H9 (cell line): ENCODE data around the gene FAM163B. TPM values are rescaled to one million over a fixed set of nuclear protein-coding genes. Genes with fewer than 3 reads are reported as not detected.

Experiments
- DNase-seq: peaks from one replicate; pipeline ENCODE4 v3.0.0-alpha.2; 2017
- H2AFZ ChIP-seq: one replicate; pipeline ENCODE4 v1.6.1; 2013; ENCODE audit warnings: mild to moderate bottlenecking, low read length, control low read depth, moderate library complexity
- H2AK5ac ChIP-seq: 2 replicates; pipeline ENCODE4 v1.6.1; 2013; ENCODE audit warnings: low read length, control low read depth, mixed read lengths; ENCODE audit not compliant: insufficient read length
- H2BK120ac ChIP-seq: one replicate; pipeline ENCODE4 v1.6.1; 2013; ENCODE audit warnings: low read depth, mild to moderate bottlenecking, low read length, control low read depth, inconsistent platforms; ENCODE audit not compliant: poor library complexity, severe bottlenecking
- H2BK12ac ChIP-seq: 2 replicates; pipeline ENCODE4 v1.6.1; 2013; ENCODE audit warnings: low read length, control low read depth, mixed read lengths, low read depth; ENCODE audit not compliant: insufficient read length
- H2BK15ac ChIP-seq: 2 replicates; pipeline ENCODE4 v1.6.1; 2013; ENCODE audit warnings: low read depth, low read length, control low read depth
- H2BK20ac ChIP-seq: one replicate; pipeline ENCODE4 v1.6.1; 2013; ENCODE audit warnings: low read depth, mild to moderate bottlenecking, low read length, control low read depth, inconsistent platforms; ENCODE audit not compliant: poor library complexity, severe bottlenecking
- H2BK5ac ChIP-seq: 2 replicates; pipeline ENCODE4 v1.6.1; 2013; ENCODE audit warnings: low read length, control low read depth, mixed read lengths; ENCODE audit not compliant: insufficient read length
- H3K14ac ChIP-seq: 2 replicates; pipeline ENCODE4 v1.6.1; 2013; ENCODE audit warnings: low read length, control low read depth; ENCODE audit not compliant: insufficient read depth
- H3K18ac ChIP-seq: 2 replicates; pipeline ENCODE4 v1.6.1; 2013; ENCODE audit warnings: low read depth, mild to moderate bottlenecking, mixed read lengths, low read length, control low read depth; ENCODE audit not compliant: insufficient read length
- H3K23ac ChIP-seq: 2 replicates; pipeline ENCODE4 v1.6.1; 2013; ENCODE audit warnings: low read length, control low read depth, mixed read lengths, low read depth; ENCODE audit not compliant: insufficient read length
- H3K23me2 ChIP-seq: 2 replicates; pipeline ENCODE4 v1.6.1; 2013; ENCODE audit warnings: low read depth, mild to moderate bottlenecking, mixed read lengths, low read length, control low read depth; ENCODE audit not compliant: insufficient read length, poor library complexity, severe bottlenecking
- H3K27ac ChIP-seq: 2 replicates; pipeline ENCODE4 v1.5.1; 2013; ENCODE audit warnings: low read length, control low read depth, mixed read lengths, low read depth; ENCODE audit not compliant: insufficient read length
- H3K27me3 ChIP-seq: 2 replicates; pipeline ENCODE4 v1.6.1; 2013; ENCODE audit warnings: low read length, control low read depth, inconsistent platforms; ENCODE audit not compliant: insufficient read depth
- H3K4ac ChIP-seq: 2 replicates; pipeline ENCODE4 v1.6.1; 2013; ENCODE audit warnings: low read depth, mild to moderate bottlenecking, control low read depth, inconsistent platforms, low read length, moderate library complexity
- H3K4me1 ChIP-seq: 2 replicates; pipeline ENCODE4 v1.6.1; 2013; ENCODE audit warnings: low read length, control low read depth, inconsistent platforms; ENCODE audit not compliant: insufficient read depth
- H3K4me2 ChIP-seq: 2 replicates; pipeline ENCODE4 v1.6.1; 2013; ENCODE audit warnings: low read length, control low read depth, mixed read lengths; ENCODE audit not compliant: insufficient read length, insufficient read depth
- H3K56ac ChIP-seq: 2 replicates; pipeline ENCODE4 v1.6.1; 2013; ENCODE audit warnings: low read depth, mild to moderate bottlenecking, mixed read lengths, low read length, control low read depth; ENCODE audit not compliant: insufficient read length
- H3K79me1 ChIP-seq: 2 replicates; pipeline ENCODE4 v1.6.1; 2013; ENCODE audit warnings: low read depth, mild to moderate bottlenecking, moderate library complexity, low read length, control low read depth, inconsistent platforms; ENCODE audit not compliant: insufficient read depth, poor library complexity, severe bottlenecking
- H3K79me2 ChIP-seq: 2 replicates; pipeline ENCODE4 v1.6.1; 2013; ENCODE audit warnings: low read length, control low read depth, inconsistent platforms; ENCODE audit not compliant: insufficient read depth
- H3K9ac ChIP-seq: 2 replicates; pipeline ENCODE4 v1.6.1; 2013; ENCODE audit warnings: low read length, control low read depth, mixed read lengths; ENCODE audit not compliant: insufficient read length; ENCODE audit errors: extremely low read depth
- H3K9me3 ChIP-seq: one replicate; pipeline ENCODE4 v1.6.1; 2013; ENCODE audit warnings: low read depth, low read length, inconsistent platforms; ENCODE audit not compliant: control insufficient read depth
- H3T11ph ChIP-seq: one replicate; pipeline ENCODE4 v1.6.1; 2013; ENCODE audit warnings: mild to moderate bottlenecking, low read length, control low read depth, inconsistent platforms
- H4K20me1 ChIP-seq: one replicate; pipeline ENCODE4 v1.6.1; 2013; ENCODE audit not compliant: control insufficient read depth, insufficient read length, insufficient read depth
- H4K5ac ChIP-seq: 2 replicates; pipeline ENCODE4 v1.6.1; 2013; ENCODE audit warnings: low read depth, mild to moderate bottlenecking, mixed read lengths, low read length, control low read depth; ENCODE audit not compliant: insufficient read length
- H4K8ac ChIP-seq: replicated peaks from 2 replicates; pipeline ENCODE4 v1.6.1; 2013; ENCODE audit warnings: low read length, control low read depth, mixed read lengths, low read depth; ENCODE audit not compliant: insufficient read length
- H4K91ac ChIP-seq: 2 replicates; pipeline ENCODE4 v1.6.1; 2013; ENCODE audit warnings: low read depth, mild to moderate bottlenecking, moderate library complexity, mixed read lengths, low read length, control low read depth; ENCODE audit not compliant: insufficient read length
- H3K27ac Mint-ChIP-seq, 3 experiments: 2 replicates in 2 of 3; 3 replicates in 1 of 3; pipeline ENCODE4 v1.8.0; 2020 to 2021; ENCODE audit warnings: mixed read lengths in 3 of 3, mild to moderate bottlenecking in 1 of 3, moderate library complexity in 1 of 3
- H3K27me3 Mint-ChIP-seq: 2 replicates; pipeline ENCODE4 v1.8.0; 2021; ENCODE audit warnings: low read depth, mild to moderate bottlenecking, moderate library complexity, mixed read lengths
- H3K36me3 Mint-ChIP-seq, 3 experiments: 2 replicates in 2 of 3; 3 replicates in 1 of 3; pipeline ENCODE4 v1.8.0; 2020 to 2021; ENCODE audit warnings: low read depth in 3 of 3, mixed read lengths in 3 of 3; ENCODE audit not compliant: insufficient read depth in 1 of 3
- H3K4me1 Mint-ChIP-seq, 2 experiments: 2 replicates each; pipeline ENCODE4 v1.8.0; 2020; ENCODE audit warnings: mixed read lengths in 2 of 2
- H3K4me3 Mint-ChIP-seq, 2 experiments: 2 replicates in 1 of 2; 3 replicates in 1 of 2; pipeline ENCODE4 v1.8.0; 2020 to 2021; ENCODE audit warnings: mild to moderate bottlenecking in 2 of 2, mixed read lengths in 2 of 2, moderate library complexity in 1 of 2
- H3K9me3 Mint-ChIP-seq, 2 experiments: 2 replicates in 1 of 2; 3 replicates in 1 of 2; pipeline ENCODE4 v1.8.0; 2020; ENCODE audit warnings: mild to moderate bottlenecking in 2 of 2, mixed read lengths in 2 of 2, moderate library complexity in 1 of 2
- WGBS: extraction: QIAGEN DNeasy Blood & Tissue Kit; methylation state at CpG from one replicate; pipeline ENCODE4 v1.1.7; 2013; ENCODE audit warnings: missing lambda C conversion rate, low lambda C conversion rate, mixed read lengths; ENCODE audit not compliant: insufficient read length; ENCODE audit errors: extremely low coverage; 5-methylcytosine and 5-hydroxymethylcytosine counted together
- total RNA-seq: library from RNA; stranded (reverse); gene quantifications from 2 replicates; pipeline ENCODE4 v1.2.1, GENCODE V29; 2021
- TF ChIP-seq, protein P1 (sequence below): fragments of 200-600 bp; sonication (generic); conservative IDR thresholded peaks from 3 replicates; pipeline ENCODE4 v1.8.0; 2021; ENCODE audit warnings: antibody characterized with exemption, mild to moderate bottlenecking

The FAM163B gene
- total RNA-seq, 1 experiment from 2014 or later = 0.39 TPM

DNA sequence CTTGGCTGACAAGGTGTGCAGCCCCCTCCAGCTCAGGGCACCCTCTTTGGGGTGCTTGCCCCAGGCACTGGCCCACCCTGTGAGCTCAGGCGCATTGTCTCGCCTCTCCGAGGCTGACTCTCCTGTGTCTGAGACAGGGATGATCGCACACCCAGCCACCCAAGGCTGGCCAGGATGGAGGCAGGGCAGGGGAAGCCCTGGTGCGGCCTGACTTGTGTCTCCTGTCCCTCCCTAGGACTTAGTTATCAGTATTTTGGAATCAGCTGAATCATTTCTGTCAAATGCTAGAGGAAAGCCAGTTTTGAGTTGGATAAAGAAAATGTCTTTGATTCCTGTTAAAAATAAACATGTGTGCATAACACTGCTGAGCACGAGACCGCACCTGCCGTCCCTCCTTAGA is 24.5 kb upstream of the FAM163B start:
- no peak overlapping the region for H4K8ac ChIP-seq
- no peaks in the 10 kb centered on the region for H3K36me3 Mint-ChIP-seq
- H3K56ac ChIP-seq = no peak overlapping the region
- H4K91ac ChIP-seq = no peak overlapping the region
- no peak overlapping the region for H3T11ph ChIP-seq
- WGBS = no CpG with 5 or more reads among the region's 8 CpGs
- no peaks in the 10 kb centered on the region for H4K20me1 ChIP-seq
- H3K23me2 ChIP-seq = no peaks in the 10 kb centered on the region
- no peak overlapping the region for H2BK20ac ChIP-seq
- H3K14ac ChIP-seq = peak overlapping the region; percentile 54; the same call in 1 of the 2 replicates
- no peak overlapping the region for H2BK5ac ChIP-seq
- H3K9me3 Mint-ChIP-seq = no peaks in the 10 kb centered on the region
- no peaks in the 10 kb centered on the region for H3K79me1 ChIP-seq
- no peak overlapping the region for H3K4ac ChIP-seq
- H2AFZ ChIP-seq = no peak overlapping the region
- H3K27me3 Mint-ChIP-seq = peaks cover 2% of the 10 kb centered on the region
- DNase-seq = no peak
- TF ChIP-seq, protein P1, sequence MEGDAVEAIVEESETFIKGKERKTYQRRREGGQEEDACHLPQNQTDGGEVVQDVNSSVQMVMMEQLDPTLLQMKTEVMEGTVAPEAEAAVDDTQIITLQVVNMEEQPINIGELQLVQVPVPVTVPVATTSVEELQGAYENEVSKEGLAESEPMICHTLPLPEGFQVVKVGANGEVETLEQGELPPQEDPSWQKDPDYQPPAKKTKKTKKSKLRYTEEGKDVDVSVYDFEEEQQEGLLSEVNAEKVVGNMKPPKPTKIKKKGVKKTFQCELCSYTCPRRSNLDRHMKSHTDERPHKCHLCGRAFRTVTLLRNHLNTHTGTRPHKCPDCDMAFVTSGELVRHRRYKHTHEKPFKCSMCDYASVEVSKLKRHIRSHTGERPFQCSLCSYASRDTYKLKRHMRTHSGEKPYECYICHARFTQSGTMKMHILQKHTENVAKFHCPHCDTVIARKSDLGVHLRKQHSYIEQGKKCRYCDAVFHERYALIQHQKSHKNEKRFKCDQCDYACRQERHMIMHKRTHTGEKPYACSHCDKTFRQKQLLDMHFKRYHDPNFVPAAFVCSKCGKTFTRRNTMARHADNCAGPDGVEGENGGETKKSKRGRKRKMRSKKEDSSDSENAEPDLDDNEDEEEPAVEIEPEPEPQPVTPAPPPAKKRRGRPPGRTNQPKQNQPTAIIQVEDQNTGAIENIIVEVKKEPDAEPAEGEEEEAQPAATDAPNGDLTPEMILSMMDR = no peak
- H2AK5ac ChIP-seq = no peak overlapping the region
- no peak overlapping the region for H3K18ac ChIP-seq
- H3K27me3 ChIP-seq = no peaks in the 10 kb centered on the region
- H3K9ac ChIP-seq = no peak overlapping the region
- H3K79me2 ChIP-seq = no peaks in the 10 kb centered on the region
- H2BK12ac ChIP-seq = no peak overlapping the region
- no peak overlapping the region; a peak in 1 of 7 replicates for H3K27ac Mint-ChIP-seq
- H2BK120ac ChIP-seq = no peak overlapping the region
- no peaks in the 10 kb centered on the region for H3K9me3 ChIP-seq
- H3K4me2 ChIP-seq = no peak overlapping the region
- peaks cover 26 to 39% of the 10 kb centered on the region in 2 experiments for H3K4me1 Mint-ChIP-seq
- no peak overlapping the region for H2BK15ac ChIP-seq
- no peak overlapping the region for H3K27ac ChIP-seq
- H3K23ac ChIP-seq = no peak overlapping the region
- H4K5ac ChIP-seq = no peak overlapping the region
- H3K4me1 ChIP-seq = peaks cover 9% of the 10 kb centered on the region
- H3K4me3 Mint-ChIP-seq = peak overlapping the region in 1 of 2 experiments; percentile 56; a peak in 2 of 5 replicates
